Mononuclear cell (primary cell): ENCODE data around the gene LUZP2. TPM values are rescaled to one million over a fixed set of nuclear protein-coding genes. Genes with fewer than 3 reads are reported as not detected.

Experiments
- H3K27me3 ChIP-seq: 2 replicates; pipeline ENCODE4 v1.6.0; 2011; ENCODE audit warnings: low read length, control low read depth; ENCODE audit not compliant: insufficient read depth
- H3K4me1 ChIP-seq: 2 replicates; pipeline ENCODE4 v1.5.1; 2011; ENCODE audit warnings: mild to moderate bottlenecking, low read length, control low read depth; ENCODE audit not compliant: insufficient read depth
- H3K4me3 ChIP-seq: 2 replicates; pipeline ENCODE4 v1.5.1; 2011; ENCODE audit warnings: mild to moderate bottlenecking, low read length, moderate library complexity
- H3K9me3 ChIP-seq: 2 replicates; pipeline ENCODE4 v1.5.1; 2011; ENCODE audit warnings: low read depth, mild to moderate bottlenecking, control low read depth, low read length
- total RNA-seq: library from RNA; depleted of rRNA; stranded (reverse); fragments of >200 nt; gene quantifications from one replicate; pipeline ENCODE4 v1.2.3, GENCODE V29; 2012

Gene LUZP2
- not detected for total RNA-seq

- no peaks in the 10 kb centered on the region for H3K9me3 ChIP-seq
- H3K4me1 ChIP-seq, result no peaks in the 10 kb centered on the region
- peaks cover 17% of the 10 kb centered on the region for H3K27me3 ChIP-seq
- no peak within 1 kb of the TSS for H3K4me3 ChIP-seq
These were observed at the start of gene LUZP2 for GRCh38 chr11:24496736-24497725. Gene LUZP2, plus strand, starts transcription at chr11:24497053.

GRCh38 chr11:24453129-24453718 is 43.6 kb upstream of the LUZP2 start:
- H3K4me3 ChIP-seq, result no peak overlapping the region
- no peaks in the 10 kb centered on the region for H3K9me3 ChIP-seq
- no peaks in the 10 kb centered on the region for H3K27me3 ChIP-seq
- no peaks in the 10 kb centered on the region for H3K4me1 ChIP-seq

- H3K27me3 ChIP-seq, result no peaks in the 10 kb centered on the region
- no peaks in the 10 kb centered on the region for H3K4me1 ChIP-seq
- no peak overlapping the region for H3K4me3 ChIP-seq
- H3K9me3 ChIP-seq, result no peaks in the 10 kb centered on the region
These were observed 38.9 kb upstream of the LUZP2 start for GRCh38 chr11:24457985-24458384.

GRCh38 chr11:24470431-24470830 is 26.4 kb upstream of the LUZP2 start:
- no peaks in the 10 kb centered on the region for H3K27me3 ChIP-seq

GRCh38 chr11:24471084-24471483 is 25.8 kb upstream of the LUZP2 start:
- Histone ChIP-seq H3K4me1 (no peaks in the 10 kb centered on the region), H3K9me3 (no peaks in the 10 kb centered on the region), H3K27me3 (no peaks in the 10 kb centered on the region), H3K4me3 (no peak overlapping the region)

More at GRCh38 chr11:24470431-24470830, 26.4 kb upstream of the LUZP2 start:
- no peak overlapping the region for H3K4me3 ChIP-seq
- no peaks in the 10 kb centered on the region for H3K9me3 ChIP-seq
- no peaks in the 10 kb centered on the region for H3K4me1 ChIP-seq

GRCh38 chr11:24478718-24479117 is 18.1 kb upstream of the LUZP2 start:
- no peaks in the 10 kb centered on the region for H3K9me3 ChIP-seq
- no peaks in the 10 kb centered on the region for H3K4me1 ChIP-seq
- H3K4me3 ChIP-seq, result no peak overlapping the region
- H3K27me3 ChIP-seq, result no peaks in the 10 kb centered on the region

- Histone ChIP-seq H3K4me3 (no peak overlapping the region), H3K9me3 (peaks cover 5% of the 10 kb centered on the region), H3K4me1 (no peaks in the 10 kb centered on the region), H3K27me3 (no peaks in the 10 kb centered on the region)
These were observed 7.4 kb upstream of the LUZP2 start for GRCh38 chr11:24489477-24489876.

GRCh38 chr11:24496386-24496735 is 492 bp upstream of the LUZP2 start:
- Histone ChIP-seq H3K27me3 (peaks cover 17% of the 10 kb centered on the region), H3K4me1 (no peaks in the 10 kb centered on the region), H3K9me3 (no peaks in the 10 kb centered on the region)

GRCh38 chr11:24497831-24498230 is 978 bp downstream of the LUZP2 start:
- H3K9me3 ChIP-seq, result no peaks in the 10 kb centered on the region
- H3K4me1 ChIP-seq, result no peaks in the 10 kb centered on the region

More at GRCh38 chr11:24496386-24496735, 492 bp upstream of the LUZP2 start:
- H3K4me3 ChIP-seq, result no peak overlapping the region

GRCh38 chr11:24502425-24502824 is 5.6 kb downstream of the LUZP2 start:
- Histone ChIP-seq H3K27me3 (peaks cover 1% of the 10 kb centered on the region), H3K4me1 (no peaks in the 10 kb centered on the region), H3K4me3 (no peak overlapping the region), H3K9me3 (no peaks in the 10 kb centered on the region)

More at GRCh38 chr11:24497831-24498230, 978 bp downstream of the LUZP2 start:
- H3K4me3 ChIP-seq, result no peak overlapping the region
- H3K27me3 ChIP-seq, result peaks cover 17% of the 10 kb centered on the region

GRCh38 chr11:24509114-24509513 is 12.3 kb downstream of the LUZP2 start:
- Histone ChIP-seq H3K9me3 (no peaks in the 10 kb centered on the region), H3K27me3 (no peaks in the 10 kb centered on the region), H3K4me3 (no peak overlapping the region), H3K4me1 (no peaks in the 10 kb centered on the region)

GRCh38 chr11:24511511-24511910 is 14.7 kb downstream of the LUZP2 start:
- no peaks in the 10 kb centered on the region for H3K9me3 ChIP-seq
- no peaks in the 10 kb centered on the region for H3K27me3 ChIP-seq
- H3K4me3 ChIP-seq, result no peak overlapping the region
- H3K4me1 ChIP-seq, result no peaks in the 10 kb centered on the region

GRCh38 chr11:24513479-24514218 is 16.8 kb downstream of the LUZP2 start:
- Histone ChIP-seq H3K9me3 (no peaks in the 10 kb centered on the region), H3K4me3 (no peak overlapping the region), H3K4me1 (no peaks in the 10 kb centered on the region), H3K27me3 (no peaks in the 10 kb centered on the region)

GRCh38 chr11:24514219-24514594 is 17.4 kb downstream of the LUZP2 start:
- H3K4me3 ChIP-seq, result no peak overlapping the region
- no peaks in the 10 kb centered on the region for H3K4me1 ChIP-seq
- no peaks in the 10 kb centered on the region for H3K27me3 ChIP-seq
- no peaks in the 10 kb centered on the region for H3K9me3 ChIP-seq

- H3K27me3 ChIP-seq, result no peaks in the 10 kb centered on the region
- no peaks in the 10 kb centered on the region for H3K4me1 ChIP-seq
- H3K4me3 ChIP-seq, result no peak overlapping the region
- no peaks in the 10 kb centered on the region for H3K9me3 ChIP-seq
These were observed 18.8 kb downstream of the LUZP2 start for GRCh38 chr11:24515632-24516031.
